MM.1S (cell line): ENCODE data around the gene CDON.

ENCODE experiments used
- EZH2 ChIP-seq: fragments of 300-600 bp; sonication (generic); optimal IDR thresholded peaks from 2 replicates; pipeline ENCODE3; 2017; ENCODE audit warnings: low read depth, mild to moderate bottlenecking, antibody characterized with exemption, low read length, mixed read lengths
- EZH2phosphoT487 ChIP-seq: fragments of 300-600 bp; sonication (generic); IDR thresholded peaks from 2 replicates; pipeline ENCODE4 v1.6.1; 2018; ENCODE audit warnings: antibody characterized with exemption, low read length
- TF ChIP-seq, protein P1 (sequence below): fragments of 300-600 bp; sonication (generic); IDR thresholded peaks from 2 replicates; pipeline ENCODE4 v1.5.1; 2016; ENCODE audit warnings: antibody characterized with exemption, low read length, mixed read lengths

DNA sequence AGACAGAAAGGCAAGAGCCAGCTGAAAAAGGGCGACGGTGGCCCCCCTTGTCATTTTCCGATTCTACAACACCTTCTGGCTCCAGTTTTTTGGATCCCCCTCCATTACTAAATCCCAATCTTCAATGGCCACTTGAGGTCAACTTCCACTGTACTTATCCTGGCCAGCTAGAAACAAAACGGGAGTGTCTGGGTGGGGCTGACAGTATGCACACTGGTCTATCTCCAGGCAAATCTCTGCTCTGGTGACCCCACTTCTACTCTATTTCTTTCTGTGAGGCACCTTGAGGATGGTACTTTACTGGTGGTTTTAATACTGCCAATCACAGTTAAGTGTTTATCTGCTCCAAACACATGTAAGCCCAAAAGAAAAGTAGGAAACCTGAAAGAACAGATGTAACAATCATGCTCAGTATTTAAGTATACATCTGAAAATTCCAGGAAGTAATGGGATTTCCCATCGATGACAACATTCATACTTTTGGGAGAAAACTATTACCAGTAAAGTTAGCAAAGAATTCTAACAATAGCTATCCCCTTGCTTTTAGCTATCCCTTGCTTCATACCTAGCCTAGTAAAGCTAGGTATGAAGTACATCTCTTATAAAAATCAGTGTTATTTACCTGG, 16.0 kb downstream of the CDON start:
- TF ChIP-seq EZH2phosphoT487 (no peak), EZH2 (no peak)
- TF ChIP-seq, protein P1, sequence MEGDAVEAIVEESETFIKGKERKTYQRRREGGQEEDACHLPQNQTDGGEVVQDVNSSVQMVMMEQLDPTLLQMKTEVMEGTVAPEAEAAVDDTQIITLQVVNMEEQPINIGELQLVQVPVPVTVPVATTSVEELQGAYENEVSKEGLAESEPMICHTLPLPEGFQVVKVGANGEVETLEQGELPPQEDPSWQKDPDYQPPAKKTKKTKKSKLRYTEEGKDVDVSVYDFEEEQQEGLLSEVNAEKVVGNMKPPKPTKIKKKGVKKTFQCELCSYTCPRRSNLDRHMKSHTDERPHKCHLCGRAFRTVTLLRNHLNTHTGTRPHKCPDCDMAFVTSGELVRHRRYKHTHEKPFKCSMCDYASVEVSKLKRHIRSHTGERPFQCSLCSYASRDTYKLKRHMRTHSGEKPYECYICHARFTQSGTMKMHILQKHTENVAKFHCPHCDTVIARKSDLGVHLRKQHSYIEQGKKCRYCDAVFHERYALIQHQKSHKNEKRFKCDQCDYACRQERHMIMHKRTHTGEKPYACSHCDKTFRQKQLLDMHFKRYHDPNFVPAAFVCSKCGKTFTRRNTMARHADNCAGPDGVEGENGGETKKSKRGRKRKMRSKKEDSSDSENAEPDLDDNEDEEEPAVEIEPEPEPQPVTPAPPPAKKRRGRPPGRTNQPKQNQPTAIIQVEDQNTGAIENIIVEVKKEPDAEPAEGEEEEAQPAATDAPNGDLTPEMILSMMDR, result no peak
